K562 (cell line): ENCODE measurements around the gene TLR6. TPM values are rescaled to one million over a fixed set of nuclear protein-coding genes. Genes with fewer than 3 reads are reported as not detected.

Source experiments
- ATAC-seq: fragments of 200-7000 bp; cut with Tn5 transposase; 3 replicates; pipeline ENCODE4 v1.9.1; 2020; ENCODE audit warnings: moderate library complexity
- BruUV-seq: library from RNA; stranded (reverse); fragments of 400-500 nt; replicated peaks from 2 replicates; lab custom pipeline; 2021; lab: Mats Ljungman, UMichigan
- CTCF ChIA-PET: fragments of 300-600 bp; formaldehyde crosslinking; extraction: SDS; loops from one replicate; lab custom pipeline; 2021; ENCODE audit warnings: low intra/inter-chr PET ratio; lab: Yijun Ruan, JAX
- POLR2A ChIA-PET: fragments of 300-600, 350-650 bp; sonication (Branson Sonifier 250); formaldehyde crosslinking; extraction: SDS; loops from one replicate; lab custom pipeline; 2021; ENCODE audit warnings: antibody characterized with exemption, inconsistent platforms; lab: Yijun Ruan, JAX
- DNase-seq, 4 experiments: peaks; one replicate each; pipeline versions ENCODE4 v3.0.0 to v3.0.0-alpha.2; 2011 to 2018; ENCODE audit warnings: low spot score in 3 of 4, mixed read lengths in 3 of 4; ENCODE audit errors: extremely low read depth in 1 of 4
- FAIRE-seq: peaks from 2 replicates; lab custom pipeline; 2011; peaks lifted over from hg19 to GRCh38; lab: Jason Lieb, UNC
- H2AFZ ChIP-seq: 2 replicates; pipeline ENCODE4 v1.6.0; 2011; ENCODE audit warnings: low read depth, low read length, control low read depth, inconsistent platforms
- H3K27ac ChIP-seq: fragments of 200-600 bp; 3 replicates; pipeline ENCODE4 v1.8.0; 2011; ENCODE audit warnings: low read depth, mild to moderate bottlenecking, control low read depth, inconsistent platforms, low read length, moderate library complexity, mixed read lengths; ENCODE audit errors: extremely low read depth
- H3K27me3 ChIP-seq, 2 experiments: fragments of 300-600 bp in 1 of 2; 2 replicates in 1 of 2; 3 replicates in 1 of 2; pipeline versions ENCODE4 v1.6.0 to v1.8.0; 2011; ENCODE audit warnings: inconsistent platforms in 2 of 2, low read length in 2 of 2, mild to moderate bottlenecking in 1 of 2, mixed read lengths in 1 of 2, moderate library complexity in 1 of 2; ENCODE audit not compliant: control insufficient read depth in 2 of 2, insufficient read depth in 2 of 2
- H3K36me3 ChIP-seq: fragments of 300-600 bp; 3 replicates; pipeline ENCODE4 v1.8.0; 2011; ENCODE audit warnings: mild to moderate bottlenecking, low read length, inconsistent platforms; ENCODE audit not compliant: control insufficient read depth, insufficient read depth
- H3K4me1 ChIP-seq, 2 experiments: fragments of 200-600 bp in 1 of 2; replicated peaks in 1 of 2; 2 replicates in 1 of 2; 3 replicates in 1 of 2; pipeline versions ENCODE4 v1.5.1 to v1.8.0; 2011; ENCODE audit warnings: inconsistent platforms in 2 of 2, low read length in 2 of 2, mild to moderate bottlenecking in 1 of 2, mixed read lengths in 1 of 2, moderate library complexity in 1 of 2; ENCODE audit not compliant: control insufficient read depth in 2 of 2, insufficient read depth in 2 of 2
- H3K4me2 ChIP-seq: 2 replicates; pipeline ENCODE4 v1.6.1; 2011; ENCODE audit warnings: low read length, control low read depth, inconsistent platforms, mixed read lengths; ENCODE audit not compliant: insufficient read depth
- H3K4me3 ChIP-seq: fragments of 200-600 bp; sonication (generic), shearing (Covaris generic); 2 replicates; pipeline ENCODE4 v1.5.1; 2016; ENCODE audit warnings: control low read depth, inconsistent platforms
- H3K79me2 ChIP-seq: fragments of 200-600 bp; 3 replicates; pipeline ENCODE4 v1.8.0; 2011; ENCODE audit warnings: low read length, inconsistent platforms; ENCODE audit not compliant: control insufficient read depth, insufficient read depth
- H3K9ac ChIP-seq, 2 experiments: 2 replicates each; pipeline versions ENCODE4 v1.6.0 to v1.6.1; 2011; ENCODE audit warnings: low read depth in 2 of 2, low read length in 2 of 2, control low read depth in 1 of 2, inconsistent platforms in 1 of 2, mild to moderate bottlenecking in 1 of 2, mixed read lengths in 1 of 2; ENCODE audit not compliant: insufficient read depth in 1 of 2
- H3K9me1 ChIP-seq: one replicate; pipeline ENCODE4 v1.6.0; 2011; ENCODE audit warnings: inconsistent platforms, mild to moderate bottlenecking, low read length, moderate library complexity; ENCODE audit not compliant: control insufficient read depth, insufficient read depth
- H3K9me3 ChIP-seq: replicated peaks from 2 replicates; pipeline ENCODE4 v1.5.1; 2011; ENCODE audit warnings: low read depth, low read length, inconsistent platforms; ENCODE audit not compliant: control insufficient read depth, insufficient read depth
- H4K20me1 ChIP-seq: replicated peaks from 2 replicates; pipeline ENCODE4 v1.6.1; 2011; ENCODE audit warnings: low read length, inconsistent platforms, mixed read lengths; ENCODE audit not compliant: control insufficient read depth, insufficient read depth
- BRCA1 ChIP-seq, 2 experiments: fragments of 450-650 bp in 1 of 2; sonication (generic) in 1 of 2; formaldehyde crosslinking in 1 of 2; IDR thresholded peaks; 2 replicates each; pipeline versions ENCODE4 v1.5.0 to v1.6.1; 2017 to 2020; ENCODE audit warnings: mild to moderate bottlenecking in 1 of 2, missing genetic modification reagents in 1 of 2
- C11orf30 ChIP-seq: fragments of 450-650 bp; IDR thresholded peaks from 2 replicates; pipeline ENCODE4 v1.6.1; 2016; ENCODE audit warnings: low read depth, mild to moderate bottlenecking
- CEBPB ChIP-seq: fragments of 450-650 bp; IDR thresholded peaks from 2 replicates; pipeline ENCODE4 v1.6.1; 2016; ENCODE audit warnings: missing genetic modification characterization, missing compliant biosample characterization
- CHCHD3 ChIP-seq: fragments of 250-450 bp; sonication (Bioruptor Pico); IDR thresholded peaks from 2 replicates; pipeline ENCODE4 v2.1.2; 2022; ENCODE audit warnings: mild to moderate bottlenecking
- ETV1 ChIP-seq: fragments of 450-650 bp; conservative IDR thresholded peaks from 2 replicates; pipeline ENCODE4 v1.6.1; 2016; ENCODE audit warnings: missing genetic modification characterization, control low read depth, low read depth, missing compliant biosample characterization
- HOXB6 ChIP-seq: fragments of 250-450 bp; sonication (Bioruptor Pico); IDR thresholded peaks from 2 replicates; pipeline ENCODE4 v1.5.1; 2022; ENCODE audit warnings: mild to moderate bottlenecking, borderline replicate concordance
- KLF10 ChIP-seq: fragments of 250-450 bp; sonication (Bioruptor Pico); IDR thresholded peaks from 2 replicates; pipeline ENCODE4 v1.6.1; 2021; ENCODE audit warnings: matching md5 sums
- MBD2 ChIP-seq: sonication (generic); IDR thresholded peaks from 2 replicates; pipeline ENCODE4 v1.6.1; 2016; ENCODE audit warnings: low read depth, borderline replicate concordance
- MCM2 ChIP-seq: fragments of 450-650 bp; IDR thresholded peaks from 2 replicates; pipeline ENCODE4 v1.6.1; 2017; ENCODE audit warnings: low read depth, mild to moderate bottlenecking
- NR3C1 ChIP-seq: sonication (generic); formaldehyde crosslinking; IDR thresholded peaks from 2 replicates; pipeline ENCODE4 v1.8.1; 2022; ENCODE audit warnings: missing genetic modification reagents
- PHF20 ChIP-seq: fragments of 450-650 bp; IDR thresholded peaks from 2 replicates; pipeline ENCODE4 v1.6.1; 2018; ENCODE audit not compliant: partially characterized antibody
- RBBP5 ChIP-seq: fragments of 200-600 bp; sonication (generic); IDR thresholded peaks from 2 replicates; pipeline ENCODE4 v1.6.1; 2012; ENCODE audit warnings: borderline replicate concordance, mild to moderate bottlenecking, low read length, control low read depth, inconsistent platforms; ENCODE audit not compliant: insufficient read depth, poor library complexity, severe bottlenecking
- RNF2 ChIP-seq: sonication (generic); IDR thresholded peaks from 2 replicates; pipeline ENCODE4 v1.6.1; 2016
- U2AF1 ChIP-seq: fragments of 200-400 bp; formaldehyde crosslinking; optimal IDR thresholded peaks from 2 replicates; pipeline ENCODE3; 2017; ENCODE audit warnings: mild to moderate bottlenecking, low read depth, low read length, moderate library complexity
- ZBTB8A ChIP-seq: fragments of 450-650 bp; IDR thresholded peaks from 2 replicates; pipeline ENCODE4 v1.6.1; 2018; ENCODE audit warnings: mild to moderate bottlenecking, moderate library complexity; ENCODE audit not compliant: partially characterized antibody
- ZFX ChIP-seq: sonication (generic); formaldehyde crosslinking; IDR thresholded peaks from 2 replicates; pipeline ENCODE4 v1.8.0; 2022; ENCODE audit warnings: mild to moderate bottlenecking, missing genetic modification reagents, moderate library complexity
- ZNF561 ChIP-seq: fragments of 450-650 bp; formaldehyde crosslinking; conservative IDR thresholded peaks from 2 replicates; pipeline ENCODE4 v1.4.0; 2020; ENCODE audit warnings: mild to moderate bottlenecking, moderate library complexity
- WGBS: fragments of 100-300 bp; shearing (Covaris generic); methylation state at CpG from one replicate; pipeline ENCODE4 v1.1.6; 2016; ENCODE audit warnings: low coverage, mixed read lengths; ENCODE audit not compliant: insufficient coverage; ENCODE audit errors: missing lambda C conversion rate; 5-methylcytosine and 5-hydroxymethylcytosine counted together
- in situ Hi-C: fragments of 300-500 bp; cut with MboI; formaldehyde crosslinking; loops from 4 replicates; pipeline ENCODE4 v1.15.0; 2018; ENCODE audit warnings: inconsistent platforms, mixed read lengths
- intact Hi-C: fragments of 100-400 bp; cut with micrococcal nuclease; formaldehyde crosslinking; loops from 2 replicates; pipeline ENCODE4 v1.14.2; 2022
- polyA plus RNA-seq, 8 experiments: library from polyadenylated mRNA; depleted of rRNA in 4 of 8; stranded (reverse) in 5 of 8; unstranded in 3 of 8; fragments of >200 nt; fragmentation: Nextera tagmentation in 2 of 8; fragmentation: Illumina TruSeq in 1 of 8; extraction: Ambion mirVana in 2 of 8; extraction: Trizol in 1 of 8; gene quantifications; 2 replicates each; pipeline versions ENCODE4 v1.2.1 to v1.2.3, GENCODE V29; 2011 to 2014; ENCODE audit warnings: inconsistent platforms in 1 of 8, missing spikeins in 1 of 8
- total RNA-seq, 7 experiments: library from RNA; depleted of rRNA in 6 of 7; stranded (reverse); fragments of >200 nt in 6 of 7; fragmentation: Illumina TruSeq in 2 of 7; extraction: Trizol in 2 of 7; gene quantifications; 2 replicates each; pipeline versions ENCODE4 v1.2.1 to v1.2.3, GENCODE V29; 2011 to 2021; ENCODE audit warnings: low replicate concordance in 1 of 7
- TF ChIP-seq, protein P1 (sequence below): fragments of 250-450 bp; sonication (Bioruptor Pico); IDR thresholded peaks from 2 replicates; pipeline ENCODE4 v1.5.1; 2021; ENCODE audit warnings: mild to moderate bottlenecking
- TF ChIP-seq, protein P2 (sequence below): fragments of 250-450 bp; sonication (Bioruptor Pico); IDR thresholded peaks from 2 replicates; pipeline ENCODE4 v1.4.0; 2020; ENCODE audit warnings: mild to moderate bottlenecking
- TF ChIP-seq, protein P3 (sequence below): fragments of 250-450 bp; sonication (Bioruptor Pico); IDR thresholded peaks from 2 replicates; pipeline ENCODE4 v1.4.0; 2020

TLR6 gene
- total and polyA plus RNA-seq, 9 of the 15 experiments (the other 6 are each of a cell fraction or from before 2014, with no cell fraction given): 0.08 to 1.9 (median 0.91) TPM

DNA sequence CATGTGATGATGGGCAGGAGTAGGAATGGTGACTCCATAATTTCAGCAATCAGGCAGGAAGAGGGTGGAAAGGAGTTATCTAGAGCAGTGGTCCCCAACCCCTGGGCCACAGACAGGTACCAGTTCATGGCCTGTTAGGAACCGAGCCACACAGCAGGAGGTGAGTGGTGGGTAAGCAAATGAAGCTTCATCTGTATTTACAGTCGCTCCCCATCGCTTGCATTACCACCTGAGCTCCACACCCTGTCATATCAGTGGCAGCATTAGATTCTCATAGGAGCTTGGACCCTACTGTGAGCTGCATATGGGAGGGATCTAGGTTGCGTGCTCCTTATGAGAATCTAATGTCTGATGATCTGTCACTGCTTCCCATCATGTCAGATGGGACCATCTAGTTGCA lies 72.5 kb downstream of the TLR6 start:
- no peak overlapping the region for H3K4me2 ChIP-seq
- TF ChIP-seq MBD2 (no peak), ZNF561 (CRISPR knock-in tag) (no peak), CEBPB (tag) (no peak), NR3C1 (CRISPR knock-in tag) (no peak), MCM2 (no peak), PHF20 (no peak), ZFX (CRISPR knock-in tag) (no peak), BRCA1 (IDR thresholded peaks at IDR 0.05) (no peak), BRCA1 (CRISPR knock-in tag; IDR thresholded peaks at IDR 0.05) (no peak), ZBTB8A (no peak), KLF10 (no peak), ETV1 (no peak), C11orf30 (no peak), U2AF1 (no peak), RBBP5 (no peak), RNF2 (no peak), CHCHD3 (CRISPR knock-in tag) (no peak), HOXB6 (CRISPR knock-in tag) (no peak)
- TF ChIP-seq, protein P1, sequence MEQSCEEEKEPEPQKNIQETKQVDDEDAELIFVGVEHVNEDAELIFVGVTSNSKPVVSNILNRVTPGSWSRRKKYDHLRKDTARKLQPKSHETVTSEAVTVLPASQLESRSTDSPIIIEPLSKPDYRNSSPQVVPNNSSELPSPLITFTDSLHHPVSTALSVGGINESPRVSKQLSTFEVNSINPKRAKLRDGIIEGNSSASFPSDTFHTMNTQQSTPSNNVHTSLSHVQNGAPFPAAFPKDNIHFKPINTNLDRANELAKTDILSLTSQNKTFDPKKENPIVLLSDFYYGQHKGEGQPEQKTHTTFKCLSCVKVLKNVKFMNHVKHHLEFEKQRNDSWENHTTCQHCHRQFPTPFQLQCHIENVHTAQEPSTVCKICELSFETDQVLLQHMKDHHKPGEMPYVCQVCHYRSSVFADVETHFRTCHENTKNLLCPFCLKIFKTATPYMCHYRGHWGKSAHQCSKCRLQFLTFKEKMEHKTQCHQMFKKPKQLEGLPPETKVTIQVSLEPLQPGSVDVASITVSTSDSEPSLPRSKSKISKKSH (CRISPR knock-in tag): no peak
- TF ChIP-seq, protein P2, sequence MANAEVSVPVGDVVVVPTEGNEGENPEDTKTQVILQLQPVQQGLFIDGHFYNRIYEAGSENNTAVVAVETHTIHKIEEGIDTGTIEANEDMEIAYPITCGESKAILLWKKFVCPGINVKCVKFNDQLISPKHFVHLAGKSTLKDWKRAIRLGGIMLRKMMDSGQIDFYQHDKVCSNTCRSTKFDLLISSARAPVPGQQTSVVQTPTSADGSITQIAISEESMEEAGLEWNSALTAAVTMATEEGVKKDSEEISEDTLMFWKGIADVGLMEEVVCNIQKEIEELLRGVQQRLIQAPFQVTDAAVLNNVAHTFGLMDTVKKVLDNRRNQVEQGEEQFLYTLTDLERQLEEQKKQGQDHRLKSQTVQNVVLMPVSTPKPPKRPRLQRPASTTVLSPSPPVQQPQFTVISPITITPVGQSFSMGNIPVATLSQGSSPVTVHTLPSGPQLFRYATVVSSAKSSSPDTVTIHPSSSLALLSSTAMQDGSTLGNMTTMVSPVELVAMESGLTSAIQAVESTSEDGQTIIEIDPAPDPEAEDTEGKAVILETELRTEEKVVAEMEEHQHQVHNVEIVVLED (CRISPR knock-in tag): no peak
- TF ChIP-seq, protein P3, sequence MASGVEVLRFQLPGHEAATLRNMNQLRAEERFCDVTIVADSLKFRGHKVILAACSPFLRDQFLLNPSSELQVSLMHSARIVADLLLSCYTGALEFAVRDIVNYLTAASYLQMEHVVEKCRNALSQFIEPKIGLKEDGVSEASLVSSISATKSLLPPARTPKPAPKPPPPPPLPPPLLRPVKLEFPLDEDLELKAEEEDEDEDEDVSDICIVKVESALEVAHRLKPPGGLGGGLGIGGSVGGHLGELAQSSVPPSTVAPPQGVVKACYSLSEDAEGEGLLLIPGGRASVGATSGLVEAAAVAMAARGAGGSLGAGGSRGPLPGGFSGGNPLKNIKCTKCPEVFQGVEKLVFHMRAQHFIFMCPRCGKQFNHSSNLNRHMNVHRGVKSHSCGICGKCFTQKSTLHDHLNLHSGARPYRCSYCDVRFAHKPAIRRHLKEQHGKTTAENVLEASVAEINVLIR (CRISPR knock-in tag): no peak
- no peaks in the 10 kb centered on the region for H3K4me1 ChIP-seq
- DNase-seq (no peak), ATAC-seq (no peak), FAIRE-seq (no peak)
- no TSS peak for BruUV-seq
- H3K27me3 ChIP-seq: peaks cover 0 to 9% of the 10 kb centered on the region in 2 experiments; a peak in 3 of 5 replicates
- H4K20me1 ChIP-seq: no peaks in the 10 kb centered on the region
- H3K9ac ChIP-seq: no peak overlapping the region
- in situ Hi-C loops (no loop called here), intact Hi-C loops (loop anchor here (5.0 kb wide), 1 partner anchor 73 kb away; the partner anchor contains the start of gene TLR6)
- no peak overlapping the region for H3K27ac ChIP-seq
- ChIA-PET POLR2A (interaction anchor here (1.0 kb wide), 1 partner anchor 14 kb away, joined by 4 read pairs; no protein-coding TSS in a partner anchor), CTCF (interaction anchor here (1.9 kb wide), 1 partner anchor 722 kb away, joined by 14 read pairs; no protein-coding TSS in a partner anchor)
- no peaks in the 10 kb centered on the region for H3K9me3 ChIP-seq
- H2AFZ ChIP-seq: no peak overlapping the region
- no peaks in the 10 kb centered on the region for H3K36me3 ChIP-seq
- 6% methylated on average over 4 of the region's 4 CpGs for WGBS
- H3K9me1 ChIP-seq: no peaks in the 10 kb centered on the region
- H3K4me3 ChIP-seq: no peak overlapping the region
- no peaks in the 10 kb centered on the region for H3K79me2 ChIP-seq
